Tibial nerve (tissue), 4 donors: ENCODE measurements around the gene EPO. TPM values are rescaled to one million over a fixed set of nuclear protein-coding genes. Genes with fewer than 3 reads are reported as not detected.
A peak's percentile ranks its signal among the peaks of the same experiment; 100 is the strongest.

Experiments
- DNase-seq, 2 donors: peaks; one replicate each; pipeline ENCODE4 v3.0.0-alpha.2; 2019; ENCODE audit warnings: low spot score in 2 of 2
- H3K27ac ChIP-seq, 4 donors: fragments of 200-600 bp; sonication (generic) in 3 of 4; one replicate each; pipeline ENCODE4 v1.5.1; 2017 to 2019; ENCODE audit warnings: mild to moderate bottlenecking in 1 of 4
- H3K27me3 ChIP-seq, 2 donors: fragments of 200-600 bp; sonication (generic) in 1 of 2; one replicate each; pipeline versions ENCODE4 v1.5.1 to v1.6.0; 2017 to 2019
- H3K36me3 ChIP-seq, 3 donors: fragments of 200-600 bp; sonication (generic); one replicate each; pipeline ENCODE4 v1.5.1; 2018 to 2019
- H3K4me1 ChIP-seq, 4 donors: fragments of 200-600 bp; sonication (generic) in 3 of 4; one replicate each; pipeline ENCODE4 v1.5.1; 2017 to 2019
- H3K4me3 ChIP-seq, 4 donors: fragments of 200-600 bp; sonication (generic) in 3 of 4; one replicate each; pipeline ENCODE4 v1.5.1; 2017 to 2019; ENCODE audit warnings: mild to moderate bottlenecking in 1 of 4, moderate library complexity in 1 of 4
- H3K9me3 ChIP-seq, 4 donors: fragments of 200-600 bp; sonication (generic) in 3 of 4; one replicate each; pipeline ENCODE4 v1.5.1; 2017 to 2019
- EP300 ChIP-seq, 2 donors: sonication (generic); formaldehyde crosslinking; IDR thresholded peaks; one replicate each; pipeline ENCODE4 v1.6.1; 2017; ENCODE audit warnings: antibody characterized with exemption in 2 of 2, mild to moderate bottlenecking in 1 of 2
- POLR2A ChIP-seq, 2 donors: fragments of 450-650 bp; IDR thresholded peaks; one replicate each; pipeline ENCODE4 v1.6.1; 2017; ENCODE audit warnings: antibody characterized with exemption in 2 of 2, mild to moderate bottlenecking in 2 of 2, moderate library complexity in 2 of 2
- WGBS, 2 donors: methylation state at CpG; one replicate each; pipeline ENCODE4 v1.1.5; 2018; 5-methylcytosine and 5-hydroxymethylcytosine counted together
- total RNA-seq, 4 donors: library from RNA; depleted of rRNA; stranded (reverse); fragments of >200 nt; gene quantifications; one replicate each; pipeline ENCODE4 v1.1.0, GENCODE V29; 2016
- TF ChIP-seq, protein P1 (sequence below), 5 experiments: fragments of 200-600 bp in 3 of 5; fragments of 450-650 bp in 2 of 5; sonication (generic) in 3 of 5; IDR thresholded peaks; one replicate each; pipeline ENCODE4 v1.5.1; 2016 to 2019; ENCODE audit warnings: antibody characterized with exemption in 5 of 5, mild to moderate bottlenecking in 3 of 5, moderate library complexity in 2 of 5

Gene EPO
- total RNA-seq, 4 donors from 2014 or later, result 0.30 to 0.59 TPM; not detected in 2

DNA sequence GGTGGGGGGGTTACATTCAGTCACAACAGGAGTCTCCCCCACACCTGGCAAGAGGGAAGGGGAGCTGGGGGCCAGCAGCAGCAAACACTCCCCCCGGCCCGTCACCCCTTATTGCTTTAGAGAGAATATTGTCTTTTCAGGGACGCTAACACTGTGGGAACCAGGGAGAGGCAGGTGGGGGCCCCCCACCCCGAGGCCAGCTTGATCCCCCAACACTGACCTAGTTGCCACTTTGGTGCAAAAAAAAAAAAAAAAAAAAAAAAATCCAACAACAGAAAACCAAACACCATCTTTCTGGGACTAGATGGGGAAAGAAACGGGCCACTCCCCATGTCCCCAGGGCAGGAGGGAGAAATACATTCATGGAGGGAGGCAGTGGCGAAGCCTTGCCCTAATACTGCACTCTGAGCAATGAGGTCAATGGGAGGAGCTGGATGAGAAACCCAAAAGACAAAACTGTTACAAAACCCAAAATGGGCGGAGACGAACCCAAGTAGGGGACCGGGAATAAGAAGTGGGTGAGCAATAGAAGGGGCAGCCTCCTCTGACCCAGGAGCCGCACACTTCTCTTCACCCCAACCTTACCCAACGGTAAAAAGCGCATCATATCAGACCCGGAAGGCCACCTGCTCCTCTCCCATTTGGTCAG is 40.2 kb upstream of the EPO start:
- H3K27me3 ChIP-seq, result no peaks in the 10 kb centered on the region
- peak overlapping the region; percentile 68 to 99 (median 86) for H3K27ac ChIP-seq
- H3K36me3 ChIP-seq, result peaks cover 19 to 73% (median 42%) of the 10 kb centered on the region in 3 donors
- H3K4me3 ChIP-seq, result no peak overlapping the region
- H3K9me3 ChIP-seq, result no peaks in the 10 kb centered on the region
- peak; percentile 59 to 86 for DNase-seq
- WGBS, 2 donors, result 31 to 35% methylated on average over 11 to 13 of the region's 13 CpGs
- H3K4me1 ChIP-seq, result peaks cover 0 to 69% (median 35%) of the 10 kb centered on the region in 4 donors
- TF ChIP-seq POLR2A (IDR thresholded peaks at IDR 0.05), result no peak
- TF ChIP-seq, protein P1, sequence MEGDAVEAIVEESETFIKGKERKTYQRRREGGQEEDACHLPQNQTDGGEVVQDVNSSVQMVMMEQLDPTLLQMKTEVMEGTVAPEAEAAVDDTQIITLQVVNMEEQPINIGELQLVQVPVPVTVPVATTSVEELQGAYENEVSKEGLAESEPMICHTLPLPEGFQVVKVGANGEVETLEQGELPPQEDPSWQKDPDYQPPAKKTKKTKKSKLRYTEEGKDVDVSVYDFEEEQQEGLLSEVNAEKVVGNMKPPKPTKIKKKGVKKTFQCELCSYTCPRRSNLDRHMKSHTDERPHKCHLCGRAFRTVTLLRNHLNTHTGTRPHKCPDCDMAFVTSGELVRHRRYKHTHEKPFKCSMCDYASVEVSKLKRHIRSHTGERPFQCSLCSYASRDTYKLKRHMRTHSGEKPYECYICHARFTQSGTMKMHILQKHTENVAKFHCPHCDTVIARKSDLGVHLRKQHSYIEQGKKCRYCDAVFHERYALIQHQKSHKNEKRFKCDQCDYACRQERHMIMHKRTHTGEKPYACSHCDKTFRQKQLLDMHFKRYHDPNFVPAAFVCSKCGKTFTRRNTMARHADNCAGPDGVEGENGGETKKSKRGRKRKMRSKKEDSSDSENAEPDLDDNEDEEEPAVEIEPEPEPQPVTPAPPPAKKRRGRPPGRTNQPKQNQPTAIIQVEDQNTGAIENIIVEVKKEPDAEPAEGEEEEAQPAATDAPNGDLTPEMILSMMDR (IDR thresholded peaks at IDR 0.05), result no peak
- TF ChIP-seq EP300 (IDR thresholded peaks at IDR 0.05), result peak in 1 of 2 donors; percentile 72

DNA sequence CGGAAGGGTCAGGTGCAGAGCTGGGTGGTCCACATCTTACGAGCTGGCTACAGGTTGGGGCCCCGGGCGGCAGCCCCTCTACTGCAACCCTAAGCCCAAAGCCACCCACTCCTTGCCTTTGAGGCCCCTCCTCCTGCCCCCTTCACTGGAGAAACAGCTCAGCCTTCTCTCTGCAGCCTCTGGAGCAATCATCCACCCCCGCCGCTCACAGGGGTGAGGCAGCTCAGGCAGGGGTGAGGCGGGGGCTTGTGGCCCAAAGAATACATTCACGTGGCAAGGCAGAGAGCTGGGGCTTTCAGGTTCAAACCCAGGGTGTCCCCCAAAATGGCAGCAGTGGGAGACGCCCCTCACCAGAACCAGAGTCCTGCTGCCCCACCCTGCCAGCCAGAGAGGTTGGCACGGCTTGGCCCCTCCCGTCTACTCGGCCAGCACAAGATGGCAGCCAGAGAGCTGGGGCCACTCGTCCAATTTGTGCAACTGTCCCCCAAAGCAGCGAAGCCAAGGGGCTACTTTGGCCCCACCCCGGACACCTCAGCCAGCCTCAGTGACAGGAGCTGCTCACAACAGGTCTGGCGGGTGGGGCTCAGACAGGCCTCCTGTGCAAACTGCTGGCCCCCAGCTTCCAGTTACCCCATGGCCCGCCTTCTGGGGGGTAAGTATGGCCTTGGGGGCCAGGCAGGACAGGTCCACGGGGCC is 39.5 kb upstream of the EPO start:
- no peaks in the 10 kb centered on the region for H3K27me3 ChIP-seq
- H3K4me3 ChIP-seq, result no peak overlapping the region
- no peak for DNase-seq
- H3K4me1 ChIP-seq, result peaks cover 0 to 67% (median 35%) of the 10 kb centered on the region in 4 donors
- TF ChIP-seq EP300 (IDR thresholded peaks at IDR 0.05) (no peak), POLR2A (IDR thresholded peaks at IDR 0.05) (no peak)
- TF ChIP-seq, protein P1 (IDR thresholded peaks at IDR 0.05), result no peak
- H3K9me3 ChIP-seq, result no peaks in the 10 kb centered on the region
- H3K36me3 ChIP-seq, result peaks cover 19 to 80% (median 45%) of the 10 kb centered on the region in 3 donors
- WGBS, 2 donors, result 48 to 60% methylated on average over 15 to 18 of the region's 18 CpGs
- H3K27ac ChIP-seq, result peak overlapping the region; percentile 68 to 99 (median 86)

DNA sequence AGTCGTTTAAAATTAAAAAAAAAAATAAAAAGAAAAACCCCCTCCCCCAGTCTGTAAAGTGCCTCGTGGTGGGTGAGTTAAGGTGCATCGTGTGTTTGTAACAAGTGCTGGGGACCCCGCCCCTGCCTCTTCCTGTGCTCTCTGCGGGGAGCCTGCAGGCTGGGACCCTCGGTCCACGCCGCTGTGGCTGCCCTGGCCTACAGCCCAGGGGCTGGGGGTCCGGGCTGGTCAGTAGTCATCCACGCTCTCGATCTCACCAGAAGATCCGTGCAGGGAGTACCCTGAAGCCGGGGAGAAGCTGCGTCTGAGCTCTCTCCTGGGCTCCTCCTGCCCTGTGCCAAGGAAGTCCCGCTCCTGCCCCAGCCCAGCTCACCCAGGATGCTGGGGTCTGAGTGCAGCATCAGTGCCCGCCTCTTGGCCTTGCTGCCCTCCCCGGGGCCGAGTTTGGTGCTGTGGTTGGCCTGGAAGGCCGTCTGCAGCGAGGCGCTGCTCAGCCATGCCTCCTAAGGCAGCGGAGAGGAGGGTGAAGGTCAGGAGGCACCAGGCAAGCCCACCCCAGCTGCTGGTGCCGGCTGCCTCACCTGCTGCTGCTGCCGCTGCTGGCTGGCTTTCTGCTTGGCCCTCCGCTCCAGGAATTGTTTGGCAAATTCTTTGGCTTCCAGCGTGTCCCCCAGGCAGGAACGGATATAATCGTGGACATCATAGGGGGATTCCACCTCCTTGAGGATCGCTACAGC is 38.6 kb upstream of the EPO start:
- peaks cover 19 to 86% (median 53%) of the 10 kb centered on the region in 3 donors for H3K36me3 ChIP-seq
- H3K27ac ChIP-seq, result peak overlapping the region in 3 of 4 donors; percentile 76 to 99 (median 95)

DNA sequence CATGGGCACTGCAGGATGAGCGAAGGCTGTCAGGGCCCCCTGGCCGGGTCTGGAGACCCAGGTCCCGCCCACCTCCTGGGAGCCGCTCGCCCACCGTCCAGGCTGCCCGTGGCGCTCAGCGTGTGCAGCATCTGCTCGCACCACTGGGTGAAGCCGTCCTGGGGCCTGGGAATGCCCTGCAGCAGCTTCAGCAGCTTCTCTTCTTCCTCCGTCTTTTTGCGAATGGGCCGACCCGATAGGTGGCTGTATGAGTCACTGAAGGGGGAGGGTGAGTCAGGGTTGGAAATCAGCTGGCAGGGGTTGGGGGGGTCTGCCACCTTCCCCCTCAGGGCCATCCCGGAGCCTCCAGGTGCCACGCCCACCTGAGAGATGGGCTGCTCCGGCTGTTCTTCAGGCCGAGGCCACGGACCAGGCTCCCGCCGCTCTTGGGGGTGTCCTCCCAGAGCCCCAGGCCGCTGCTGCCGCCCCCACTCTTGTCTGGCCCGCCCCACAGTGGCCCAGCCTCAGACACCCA is 38.0 kb upstream of the EPO start:
- H3K4me1 ChIP-seq, result peaks cover 0 to 57% (median 26%) of the 10 kb centered on the region in 4 donors
- H3K9me3 ChIP-seq, result no peaks in the 10 kb centered on the region
- H3K27me3 ChIP-seq, result no peaks in the 10 kb centered on the region
- TF ChIP-seq EP300 (IDR thresholded peaks at IDR 0.05) (no peak), POLR2A (IDR thresholded peaks at IDR 0.05) (no peak)
- TF ChIP-seq, protein P1 (IDR thresholded peaks at IDR 0.05), result no peak
- no peak overlapping the region for H3K4me3 ChIP-seq
- H3K36me3 ChIP-seq, result peaks cover 16 to 86% (median 53%) of the 10 kb centered on the region in 3 donors
- DNase-seq, result no peak
- peak overlapping the region in 2 of 4 donors; percentile 23 to 95 for H3K27ac ChIP-seq
- WGBS, 2 donors, result 71 to 81% methylated on average over 20 to 25 of the region's 25 CpGs

More for the DNA sequence above, 38.6 kb upstream of the EPO start:
- H3K9me3 ChIP-seq, result no peaks in the 10 kb centered on the region
- H3K4me1 ChIP-seq, result peaks cover 0 to 61% (median 26%) of the 10 kb centered on the region in 4 donors
- H3K27me3 ChIP-seq, result no peaks in the 10 kb centered on the region
- TF ChIP-seq, protein P1 (IDR thresholded peaks at IDR 0.05), result no peak
- TF ChIP-seq EP300 (IDR thresholded peaks at IDR 0.05), result no peak
- TF ChIP-seq POLR2A (IDR thresholded peaks at IDR 0.05), result no peak
- no peak for DNase-seq
- 73% methylated on average over 19 to 29 of the region's 29 CpGs for WGBS, 2 donors
- H3K4me3 ChIP-seq, result no peak overlapping the region
